Measurements from ENCODE around the gene FRRS1.

FRRS1 gene

GRCh38 chr1:99676876-99677275 is 89.6 kb downstream of the FRRS1 start:
- no peak for DNase-seq (ENCODE audit: low read depth in 2 of 2)

- no peak for DNase-seq (ENCODE audit: low read depth in 2 of 2)
These were observed 90.4 kb downstream of the FRRS1 start for GRCh38 chr1:99675994-99676393.

- DNase-seq (ENCODE audit: low read depth in 2 of 2), result no peak
These were observed 91.1 kb downstream of the FRRS1 start for GRCh38 chr1:99675292-99675691.

- DNase-seq (ENCODE audit: low read depth in 2 of 2), result no peak
These were observed 92.0 kb downstream of the FRRS1 start for GRCh38 chr1:99674115-99675064.

GRCh38 chr1:99673315-99673714 is 93.1 kb downstream of the FRRS1 start:
- no peak for DNase-seq (ENCODE audit: low read depth in 2 of 2)

- DNase-seq (ENCODE audit: low read depth in 2 of 2), result no peak
These were observed 93.8 kb downstream of the FRRS1 start for GRCh38 chr1:99672530-99673213.

- no peak for DNase-seq (ENCODE audit: low read depth in 2 of 2)
These were observed 94.4 kb downstream of the FRRS1 start for GRCh38 chr1:99672038-99672437.

GRCh38 chr1:99670583-99670982 is 95.9 kb downstream of the FRRS1 start:
- DNase-seq (ENCODE audit: low read depth in 2 of 2), result no peak

- no peak for DNase-seq (ENCODE audit: low read depth in 2 of 2)
These were observed 96.6 kb downstream of the FRRS1 start for GRCh38 chr1:99669821-99670220.

- no peak for DNase-seq (ENCODE audit: low read depth in 2 of 2)
These were observed 97.1 kb downstream of the FRRS1 start for GRCh38 chr1:99669376-99669775.

- no peak for DNase-seq (ENCODE audit: low read depth in 2 of 2)
These were observed 101.2 kb downstream of the FRRS1 start for GRCh38 chr1:99665212-99665611.

GRCh38 chr1:99663501-99663900 is 102.9 kb downstream of the FRRS1 start:
- DNase-seq (ENCODE audit: low read depth in 2 of 2), result no peak

GRCh38 chr1:99662539-99663080 is 103.8 kb downstream of the FRRS1 start:
- DNase-seq (ENCODE audit: low read depth in 2 of 2), result no peak

GRCh38 chr1:99661780-99662179 is 104.7 kb downstream of the FRRS1 start:
- DNase-seq (ENCODE audit: low read depth in 2 of 2), result no peak

GRCh38 chr1:99660496-99660895 is 105.9 kb downstream of the FRRS1 start:
- DNase-seq (ENCODE audit: low read depth in 2 of 2), result no peak

- DNase-seq (ENCODE audit: low read depth in 2 of 2), result no peak
These were observed 106.7 kb downstream of the FRRS1 start for GRCh38 chr1:99659755-99660210.

All from stimulated activated CD8-positive, alpha-beta memory T cell treated with anti-CD3 and anti-CD28 coated beads, Interleukin-2, amount 100 ng/mL, for 48 hours (primary cell).